HK-2 (cell line): ENCODE results near the gene CPED1.
"Not testable (repeated sequence)": the region's sequence is repeated elsewhere in the genome, so short reads cannot be mapped to it uniquely, and the experiment has no call there.

Source experiments
- DNase-seq: peaks from one replicate; pipeline ENCODE4 v3.0.0-alpha.2; 2018; ENCODE audit not compliant: unreplicated experiment

Gene CPED1

DNA sequence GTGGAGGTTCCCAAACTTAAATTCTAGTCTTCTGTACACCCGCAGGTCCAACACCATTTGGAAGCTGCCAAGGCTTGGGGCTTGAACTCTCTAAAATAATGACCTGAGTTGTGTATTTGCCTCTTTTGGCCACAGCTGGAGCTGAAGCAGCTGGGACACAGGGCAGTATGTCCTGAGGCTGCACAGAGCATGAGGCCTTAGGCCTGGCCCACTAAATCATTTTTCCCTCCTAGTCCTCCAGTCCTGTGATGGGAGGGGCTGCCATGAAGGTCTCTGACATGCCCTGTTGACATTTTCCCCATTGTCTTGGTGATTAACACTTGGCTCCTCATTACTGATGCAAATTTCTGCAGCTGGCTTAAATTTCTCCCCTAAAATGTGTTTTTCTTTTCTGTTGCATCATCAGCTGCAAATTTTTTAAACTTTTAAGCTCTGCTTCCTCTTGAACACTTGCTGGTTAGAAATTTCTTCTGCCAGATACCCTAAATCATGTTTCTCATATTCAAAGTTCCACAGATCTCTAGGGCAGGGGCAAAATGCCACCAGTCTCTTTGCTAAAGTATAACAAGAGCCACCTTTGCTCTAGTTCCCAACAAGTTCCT, 296.7 kb downstream of the CPED1 start:
- no peak for DNase-seq

DNA sequence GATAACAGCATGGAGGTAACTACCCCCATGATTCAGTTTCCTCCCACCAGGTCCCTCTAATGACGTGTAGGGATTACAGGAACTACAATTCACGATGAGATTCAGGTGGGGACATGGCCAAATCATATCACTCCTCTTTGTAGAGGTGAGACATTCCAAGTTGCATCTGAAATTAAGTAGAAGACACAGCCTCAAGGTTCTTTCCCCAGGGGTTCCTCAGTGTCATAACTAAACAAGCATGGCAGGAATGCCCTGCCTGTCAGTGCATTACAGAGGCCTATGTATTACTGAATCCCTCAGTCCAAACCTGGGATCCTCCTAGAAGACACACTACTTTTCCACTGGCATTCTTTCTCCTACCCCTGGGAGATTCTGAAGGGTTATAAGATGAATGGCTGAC, 297.7 kb downstream of the CPED1 start:
- DNase-seq, result no peak

DNA sequence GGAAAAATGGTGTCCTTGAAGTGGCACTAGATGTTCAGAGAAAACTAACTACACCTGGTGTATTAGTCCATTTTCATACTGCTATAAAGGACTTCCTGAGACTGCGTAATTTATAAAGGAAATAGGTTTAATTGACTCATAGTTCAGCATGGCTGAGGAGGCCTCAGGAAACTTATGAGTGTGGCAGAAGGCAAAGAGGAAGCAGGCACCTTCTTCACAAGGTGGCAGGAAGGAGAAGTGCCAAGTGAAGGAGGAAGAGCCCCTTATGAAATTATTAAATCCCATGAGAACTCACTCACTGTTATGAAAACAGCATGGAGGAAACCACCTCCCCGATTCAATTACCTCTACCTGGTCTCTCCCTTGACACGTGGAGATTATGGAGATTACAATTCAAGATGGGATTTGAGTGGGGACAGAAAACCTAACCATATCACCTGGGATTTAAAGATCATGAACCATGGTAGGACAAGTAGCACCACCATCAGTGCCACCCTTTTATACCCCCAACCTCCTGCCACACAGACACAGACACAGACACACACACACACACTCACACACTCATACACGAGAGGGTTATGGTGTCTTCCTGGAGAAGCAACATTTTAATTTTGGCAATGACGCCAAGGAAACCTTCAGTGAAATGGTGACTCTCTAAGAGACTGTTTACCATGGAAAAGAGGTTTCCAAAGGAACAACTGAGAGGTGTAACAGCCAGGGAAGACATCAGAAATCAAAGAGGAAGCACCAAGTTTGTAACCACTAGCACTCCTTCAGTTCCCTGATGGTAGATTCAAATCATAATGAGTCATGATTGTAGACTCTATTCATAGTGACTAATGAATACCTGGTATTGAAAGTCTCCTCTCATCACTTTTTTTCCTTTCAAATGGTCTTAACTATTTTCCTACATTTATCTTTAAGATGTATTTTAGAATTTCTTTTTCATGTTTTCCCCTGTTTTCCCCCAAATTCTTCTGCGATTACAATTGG, 298.5 kb downstream of the CPED1 start:
- DNase-seq, result no peak

DNA sequence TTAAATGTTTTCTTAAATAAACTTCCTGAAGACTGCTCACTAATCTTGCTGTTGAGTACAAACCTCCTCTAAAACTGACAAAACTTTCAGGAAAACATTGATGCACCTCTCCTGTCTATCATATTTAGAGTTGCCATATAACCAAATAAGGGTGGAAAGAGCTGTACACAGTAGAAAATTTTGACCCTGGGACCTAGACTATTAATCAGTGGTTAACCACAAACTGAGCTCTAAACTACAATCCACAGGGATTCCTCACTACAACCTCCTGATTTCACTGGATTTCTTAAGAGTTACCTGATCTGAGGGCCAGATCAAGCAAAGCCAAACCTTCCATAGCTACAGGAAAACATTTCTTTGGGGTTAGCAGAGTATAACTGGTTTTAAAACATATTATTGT, 300.4 kb downstream of the CPED1 start:
- DNase-seq, result no peak

DNA sequence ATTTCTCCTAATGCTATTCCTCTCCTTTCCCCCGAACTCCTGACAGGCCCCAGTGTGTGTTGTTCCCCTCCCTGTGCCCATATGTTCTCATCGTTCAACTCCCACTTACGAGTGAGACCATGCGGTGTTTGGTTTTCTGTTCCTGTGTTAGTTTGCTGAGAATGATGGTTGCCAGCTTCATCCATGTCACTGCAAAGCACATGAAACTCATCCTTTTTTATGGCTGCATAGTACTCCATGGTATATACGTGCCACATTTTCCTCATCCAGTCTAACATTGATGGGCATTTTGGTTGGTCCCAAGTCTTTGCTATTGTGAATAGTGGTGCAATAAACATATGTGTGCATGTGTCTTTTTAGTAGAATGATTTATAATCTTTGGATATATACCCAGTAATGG, 301.4 kb downstream of the CPED1 start:
- DNase-seq, result not testable (repeated sequence)

DNA sequence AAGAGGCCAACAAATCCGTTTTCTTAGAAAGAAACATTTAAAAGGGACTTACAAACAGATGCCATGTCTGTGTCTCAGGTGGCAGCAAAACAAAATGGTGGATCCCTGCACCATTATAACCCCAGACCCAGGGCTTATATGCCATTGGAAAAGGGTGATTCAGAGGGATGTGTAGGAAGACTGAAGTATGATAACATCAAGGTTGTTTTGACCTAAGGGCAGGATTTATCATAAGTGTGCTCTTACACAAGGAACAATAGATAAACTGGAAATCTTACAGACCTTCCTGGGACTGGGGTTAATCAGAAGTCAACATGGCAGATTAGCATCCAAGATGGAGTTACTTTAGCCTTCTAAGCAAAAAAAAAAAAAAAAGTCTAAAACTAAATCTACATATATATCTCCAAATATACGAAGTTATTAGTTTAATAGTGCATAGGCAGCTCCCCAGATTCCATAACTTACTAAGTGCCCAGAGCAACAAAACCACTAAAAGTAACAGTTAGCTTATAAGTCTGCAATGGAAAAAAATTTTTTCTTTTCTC, 306.0 kb downstream of the CPED1 start:
- DNase-seq, result no peak

DNA sequence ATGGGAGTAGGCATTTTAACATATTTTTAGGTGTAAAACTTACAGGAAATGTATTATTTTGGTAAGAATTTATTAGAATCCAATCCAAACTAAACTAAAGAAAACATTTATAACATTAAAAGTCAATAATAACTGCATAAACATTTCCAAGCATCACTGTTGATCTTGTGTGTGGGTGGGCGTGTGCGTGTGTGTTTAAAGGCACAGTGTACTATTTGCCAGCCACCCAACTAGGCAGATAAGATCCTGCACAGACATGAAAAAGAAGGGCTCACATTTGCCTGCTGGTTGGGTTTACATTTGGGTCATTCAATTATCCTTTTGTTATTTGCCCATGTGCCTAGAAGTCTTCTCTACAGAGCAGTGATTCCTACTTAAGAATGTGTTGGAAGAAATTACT, 309.3 kb downstream of the CPED1 start:
- no peak for DNase-seq

DNA sequence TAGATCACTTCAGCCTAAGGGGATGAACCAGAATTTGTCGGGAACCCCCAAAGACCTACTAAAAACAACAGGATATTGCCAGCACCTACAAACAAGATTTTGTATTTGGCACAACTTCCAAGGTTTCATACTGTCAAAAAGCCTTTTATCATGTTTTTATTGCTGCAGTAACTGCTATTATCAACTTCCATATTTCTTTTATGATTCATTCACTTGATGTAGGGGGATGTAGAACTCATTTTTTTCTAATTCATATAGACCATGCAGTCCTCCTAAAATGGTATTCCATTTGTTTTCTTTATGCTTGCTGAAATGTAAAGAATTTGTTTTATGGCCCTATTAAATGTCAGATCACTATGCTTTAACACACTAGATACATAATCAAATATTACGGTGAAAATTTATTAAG, 310.3 kb downstream of the CPED1 start:
- no peak for DNase-seq

DNA sequence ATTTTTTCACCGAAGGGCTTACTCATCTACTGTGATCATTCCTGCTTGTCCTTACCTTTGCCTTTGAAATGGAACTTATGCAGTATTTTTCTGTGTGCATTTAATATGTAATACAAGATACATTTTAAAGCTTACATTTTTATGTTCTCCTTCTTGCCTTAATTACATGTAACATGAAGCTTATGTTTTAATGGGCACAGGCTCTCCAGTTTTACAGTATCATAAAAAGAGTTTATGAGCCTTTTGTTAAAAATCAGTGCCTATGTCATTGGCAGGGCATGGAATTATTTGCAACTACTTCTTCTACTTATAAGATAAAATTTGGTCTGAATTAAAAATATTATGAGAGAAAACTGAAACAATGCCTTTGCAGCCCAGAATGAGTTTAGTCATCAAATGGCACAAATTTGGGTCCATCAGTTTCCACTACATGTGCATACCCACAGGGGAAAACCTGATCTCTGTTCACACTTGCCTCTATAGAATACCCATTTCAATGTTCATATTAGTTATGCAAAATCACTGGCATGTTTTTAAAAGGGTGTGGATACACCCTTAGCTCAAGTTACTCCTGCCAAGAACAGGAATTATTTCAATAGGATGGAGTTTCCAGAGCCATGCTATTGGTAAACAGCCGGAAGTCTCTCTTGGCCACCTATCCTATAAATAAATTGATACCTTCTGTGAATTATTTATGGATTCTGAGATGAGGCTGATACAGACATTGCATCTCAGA, 312.3 kb downstream of the CPED1 start:
- no peak for DNase-seq

DNA sequence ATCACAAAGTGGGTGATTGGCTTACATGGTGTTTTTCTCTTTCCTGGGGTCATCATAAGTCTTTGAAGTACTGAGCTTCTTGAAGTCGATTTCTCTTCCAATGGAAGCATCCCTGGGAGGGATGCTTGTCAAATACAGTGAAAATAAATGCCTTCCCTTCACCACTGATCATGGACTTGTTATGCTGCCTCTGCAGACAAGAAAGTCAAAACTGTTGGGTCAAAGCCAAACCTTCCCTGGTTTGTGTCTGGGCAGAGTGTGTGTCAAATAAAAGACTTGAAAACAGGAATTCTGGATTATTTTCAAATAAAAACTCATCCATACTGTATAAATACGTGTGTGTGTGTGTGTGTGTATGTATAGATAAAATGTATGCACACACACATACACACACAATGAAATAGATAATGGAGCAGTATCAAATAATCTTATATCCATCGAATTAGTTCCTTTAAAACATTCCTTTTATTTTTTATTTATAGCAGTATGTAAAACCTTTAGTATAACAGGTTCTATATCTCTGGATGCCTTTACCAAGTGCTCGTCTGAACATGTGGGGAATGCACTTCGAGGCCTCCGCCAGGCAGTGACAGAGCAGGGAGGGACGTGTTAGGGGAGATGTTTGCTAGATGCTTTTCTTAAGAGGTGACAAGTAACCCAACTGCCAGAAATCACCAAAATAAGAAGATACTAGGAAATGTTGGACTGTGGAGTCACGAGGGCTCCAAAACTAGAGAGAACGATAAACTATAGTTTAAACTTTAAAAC, 313.1 kb downstream of the CPED1 start:
- DNase-seq, result no peak

DNA sequence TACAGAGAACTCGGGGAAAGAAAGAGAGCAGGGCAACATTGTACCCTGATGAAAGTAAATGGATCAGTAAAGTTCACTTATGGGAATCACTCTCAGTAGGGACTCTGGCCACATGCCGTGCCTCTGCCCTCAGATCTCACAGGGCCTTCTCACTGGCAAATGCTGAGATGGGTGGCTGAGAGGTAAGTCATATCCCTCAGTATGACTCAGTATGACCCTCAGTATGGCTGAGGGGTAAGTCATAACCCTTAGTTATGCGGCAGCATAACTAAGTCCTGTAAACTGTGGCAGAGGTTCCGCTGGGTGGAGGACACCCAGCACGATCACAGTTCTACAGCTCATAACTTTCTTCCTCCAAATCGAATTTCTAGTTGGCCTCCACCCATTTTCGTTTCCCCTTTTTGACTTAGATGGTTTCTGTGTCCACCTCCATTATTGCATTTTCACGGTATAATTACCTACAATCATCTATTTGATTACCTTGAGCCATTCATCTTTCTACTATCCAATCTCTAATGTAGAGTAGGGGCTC, 313.8 kb downstream of the CPED1 start:
- DNase-seq, result no peak

DNA sequence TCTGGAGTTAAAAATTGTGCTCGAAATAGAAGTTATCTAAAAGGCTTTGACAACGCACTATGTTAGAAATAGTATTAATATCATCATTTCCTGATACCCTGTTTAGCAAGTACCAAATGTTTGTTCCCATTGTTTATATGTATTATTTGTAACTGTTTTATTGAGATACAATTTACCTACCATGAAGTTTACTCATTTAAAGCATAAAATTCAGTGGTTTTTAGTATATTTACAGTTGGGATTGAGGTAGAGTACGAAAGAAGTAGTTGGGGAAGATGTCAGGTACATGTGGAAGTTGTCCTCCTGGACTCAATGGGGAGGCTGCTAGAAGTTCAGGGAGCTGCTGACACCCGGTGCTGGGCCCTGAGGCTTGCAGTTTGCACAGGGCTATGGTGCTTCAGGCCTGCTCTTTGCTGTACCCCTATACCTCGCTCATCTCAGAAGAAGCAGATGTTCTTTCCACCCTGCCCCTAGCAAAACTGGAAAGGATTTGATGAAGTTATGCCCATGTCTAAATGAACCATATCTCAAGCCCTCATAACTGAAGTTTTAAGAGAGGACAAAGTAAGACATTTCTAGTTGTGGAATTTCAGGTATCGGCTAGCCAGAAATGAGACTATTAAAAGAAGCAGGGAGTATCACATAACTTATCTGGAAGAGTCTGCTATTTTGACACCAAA, 315.1 kb downstream of the CPED1 start:
- no peak for DNase-seq

DNA sequence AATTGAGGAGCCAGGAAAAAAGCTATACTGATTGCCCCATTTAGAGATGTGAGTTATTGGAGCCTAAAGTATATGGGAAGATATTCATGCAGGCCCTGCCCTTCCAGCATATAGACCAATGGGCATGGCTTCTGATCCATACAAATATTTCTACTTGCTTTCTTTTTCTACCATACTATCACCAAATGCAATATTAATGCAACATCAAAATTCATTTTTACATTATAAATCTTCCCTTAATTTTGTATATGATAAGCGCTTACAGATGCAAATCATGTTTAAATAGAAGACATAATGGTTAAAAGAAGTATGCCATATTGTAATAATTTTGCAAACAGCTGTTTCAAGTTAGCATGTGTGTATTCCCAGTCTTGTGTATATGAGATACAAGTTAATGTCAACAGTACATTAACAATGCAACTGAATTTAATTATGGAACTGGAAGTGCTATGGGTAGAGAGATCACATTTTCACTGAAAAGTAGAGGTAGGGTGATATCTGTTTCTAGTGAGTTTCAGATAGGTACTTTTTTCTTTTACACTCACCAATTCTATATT, 315.7 kb downstream of the CPED1 start:
- no peak for DNase-seq

DNA sequence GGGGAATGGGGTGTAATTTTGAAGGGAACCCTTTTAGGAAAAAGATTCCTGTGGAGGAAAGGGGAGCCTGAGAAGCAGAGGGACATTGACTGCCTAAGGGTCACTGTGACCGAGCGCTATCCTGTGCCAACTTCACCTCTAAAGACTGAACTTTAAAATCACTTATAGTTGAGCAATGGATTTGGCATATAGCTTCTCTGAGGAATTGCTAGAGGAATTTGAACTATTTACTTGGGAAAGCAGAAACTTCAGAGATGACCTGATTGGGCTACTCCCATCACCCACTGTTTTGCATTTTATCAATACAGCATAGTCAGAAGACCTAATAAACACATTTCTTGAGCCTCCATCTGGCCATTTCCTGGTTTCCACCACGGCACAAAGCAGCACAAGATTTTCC, 316.6 kb downstream of the CPED1 start:
- no peak for DNase-seq

DNA sequence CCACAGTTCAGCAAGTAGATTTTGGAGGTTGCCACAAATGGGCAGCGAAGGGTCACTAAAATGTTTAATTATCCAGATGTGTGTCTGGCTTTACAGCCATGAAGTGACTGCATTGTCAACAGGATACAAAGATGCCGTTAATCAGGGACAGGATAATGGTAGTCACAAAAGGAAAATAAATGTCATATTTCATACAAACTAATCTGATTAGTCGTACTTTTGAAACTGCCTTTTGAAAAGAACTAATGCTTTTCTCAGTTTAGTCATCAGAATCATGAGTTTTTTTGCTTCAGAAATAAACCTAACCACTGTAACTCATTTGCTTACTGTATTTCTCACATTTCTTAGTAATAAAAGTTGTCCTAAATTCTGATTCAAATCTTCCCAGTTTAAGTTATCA, 318.1 kb downstream of the CPED1 start:
- no peak for DNase-seq

DNA sequence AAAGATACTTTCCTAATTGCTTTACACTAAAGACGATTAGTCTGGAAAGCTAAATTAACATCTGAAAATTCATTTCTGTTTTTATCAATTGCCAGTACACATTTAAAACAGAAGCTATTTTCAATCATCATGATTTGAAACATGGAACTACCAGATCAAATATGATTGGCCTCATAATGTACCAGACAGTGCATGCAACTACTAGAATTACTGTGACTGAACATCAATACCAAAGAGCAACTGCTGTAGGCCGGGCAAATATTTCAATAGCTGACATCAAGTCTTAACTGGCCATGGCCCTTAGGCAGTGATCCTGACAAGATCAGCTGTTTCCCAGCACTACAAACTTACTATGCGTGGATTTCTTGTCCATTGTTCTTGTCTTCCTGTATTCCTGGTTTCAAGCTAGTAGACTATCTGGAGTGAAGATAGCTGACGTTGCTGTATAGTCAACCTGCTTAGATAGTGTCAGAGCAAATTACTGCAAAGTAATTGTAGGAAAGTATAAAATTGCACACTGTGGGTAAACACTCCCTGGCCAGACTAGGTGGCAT, 318.6 kb downstream of the CPED1 start:
- no peak for DNase-seq

DNA sequence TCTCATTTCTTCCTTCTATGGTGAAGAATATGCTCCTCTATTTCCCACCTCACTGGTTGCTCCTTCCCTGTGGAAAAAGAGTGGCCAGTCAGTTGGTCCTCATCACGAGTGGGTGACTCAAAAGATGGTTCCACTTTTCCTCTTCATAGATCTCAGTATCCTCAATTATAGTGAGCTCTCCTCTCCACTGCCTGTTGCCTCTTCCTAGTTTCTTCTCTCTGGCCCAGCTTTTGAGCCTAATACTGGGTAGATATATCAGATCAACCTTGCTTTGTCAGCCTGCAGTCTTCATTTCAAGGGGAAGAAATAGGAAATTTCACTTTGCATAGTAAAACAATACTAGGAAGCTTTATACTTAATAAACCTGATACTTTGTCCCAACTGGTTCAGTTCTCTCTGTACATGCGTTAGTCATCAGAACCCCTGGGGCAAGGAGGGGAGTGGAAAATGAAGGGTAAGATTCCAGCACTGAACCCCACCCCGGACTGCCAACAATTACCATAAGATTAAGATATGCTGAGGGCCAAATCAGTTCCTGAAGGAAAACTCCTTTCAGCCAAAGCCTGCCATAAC, 324.8 kb downstream of the CPED1 start:
- no peak for DNase-seq

DNA sequence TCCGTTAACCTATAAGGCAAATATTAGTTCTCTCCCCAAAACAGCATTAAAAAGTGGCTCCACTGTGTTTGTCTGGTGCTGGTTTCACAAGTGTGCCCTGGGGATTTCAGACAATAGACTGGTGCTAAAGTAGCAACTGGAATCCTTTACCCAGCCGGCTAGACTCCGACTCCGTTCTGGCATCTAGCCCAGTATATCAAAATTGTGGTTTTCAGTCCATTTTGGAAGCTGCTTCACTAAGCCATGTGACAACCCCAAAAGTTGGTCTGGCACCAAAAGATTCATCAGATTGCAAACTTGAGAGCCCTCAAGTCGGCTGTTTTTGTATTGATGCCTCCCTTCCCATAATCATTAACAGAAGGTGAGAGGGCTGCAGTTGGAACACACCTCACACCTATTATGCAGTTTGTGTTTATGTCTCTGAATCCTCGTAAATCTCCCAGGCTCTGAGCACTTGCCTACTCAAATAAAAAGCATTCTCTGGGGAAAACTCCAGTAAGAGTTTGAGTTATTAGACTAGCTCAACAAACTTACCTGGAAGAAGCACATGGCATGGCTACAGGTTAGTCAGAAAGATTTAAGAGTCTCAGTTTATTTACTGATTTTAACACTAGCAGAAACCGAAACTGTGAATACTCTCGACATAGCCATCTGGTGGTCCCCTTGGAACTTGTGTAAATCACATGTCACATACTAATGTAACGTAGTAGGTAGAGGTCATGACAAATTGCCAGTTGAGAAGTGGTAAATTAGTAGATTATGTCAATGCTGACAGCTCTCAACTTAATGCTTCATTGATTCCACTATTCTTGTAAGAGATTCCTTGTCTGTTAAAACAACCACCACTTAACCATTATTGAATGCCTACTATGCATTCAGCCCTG, 325.5 kb downstream of the CPED1 start:
- DNase-seq, result peak; percentile 22

DNA sequence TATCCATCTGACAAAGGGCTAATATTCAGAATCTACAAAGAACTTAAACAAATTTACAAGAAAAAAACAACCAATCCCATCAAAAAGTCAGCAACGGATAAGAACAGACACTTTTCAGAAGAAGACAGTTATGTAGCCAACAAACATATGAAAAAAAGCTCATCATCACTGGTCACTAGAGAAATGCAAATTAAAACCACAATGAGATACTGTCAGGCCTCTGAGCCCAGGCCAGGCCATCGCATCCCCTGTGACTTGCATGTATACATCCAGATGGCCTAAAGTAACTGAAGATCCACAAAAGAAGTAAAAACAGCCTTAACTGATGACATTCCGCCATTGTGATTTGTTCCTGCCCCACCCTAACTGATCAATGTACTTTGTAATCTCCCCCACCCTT, 326.7 kb downstream of the CPED1 start:
- not testable (repeated sequence) for DNase-seq
